ACC112 (cell line): Measurements from ENCODE around the gene CRIM1.

Experiments used
- H2AFZ ChIP-seq: fragments of 200-600 bp; sonication (generic); one replicate; pipeline ENCODE4 v1.6.0; 2017; ENCODE audit warnings: antibody characterized with exemption, low read length; ENCODE audit not compliant: unreplicated experiment
- H3K27ac ChIP-seq: fragments of 200-600 bp; sonication (generic); 2 replicates; pipeline ENCODE4 v1.5.1; 2014; ENCODE audit warnings: low read depth, mild to moderate bottlenecking, antibody characterized with exemption, low read length, moderate library complexity
- H3K27me3 ChIP-seq: fragments of 200-600 bp; sonication (generic); 2 replicates; pipeline ENCODE4 v1.6.1; 2014; ENCODE audit warnings: mild to moderate bottlenecking, antibody characterized with exemption, low read length, moderate library complexity, mixed read lengths; ENCODE audit not compliant: insufficient read depth
- H3K36me3 ChIP-seq: fragments of 200-600 bp; sonication (generic); 2 replicates; pipeline ENCODE4 v1.6.1; 2016; ENCODE audit warnings: mild to moderate bottlenecking, antibody characterized with exemption, low read length, moderate library complexity, mixed read lengths; ENCODE audit not compliant: insufficient read depth
- H3K4me1 ChIP-seq: fragments of 200-600 bp; sonication (generic); one replicate; pipeline ENCODE4 v1.6.1; 2016; ENCODE audit warnings: low read length, mixed read lengths; ENCODE audit not compliant: insufficient read depth, unreplicated experiment, control insufficient read depth
- H3K4me3 ChIP-seq: fragments of 200-600 bp; sonication (generic); 2 replicates; pipeline ENCODE4 v1.5.1; 2014; ENCODE audit warnings: mild to moderate bottlenecking, low read depth, low read length
- H3K79me2 ChIP-seq: fragments of 200-600 bp; sonication (generic); one replicate; pipeline ENCODE4 v1.6.0; 2016; ENCODE audit warnings: low read length; ENCODE audit not compliant: control insufficient read depth, unreplicated experiment, insufficient read depth

CRIM1 gene

DNA sequence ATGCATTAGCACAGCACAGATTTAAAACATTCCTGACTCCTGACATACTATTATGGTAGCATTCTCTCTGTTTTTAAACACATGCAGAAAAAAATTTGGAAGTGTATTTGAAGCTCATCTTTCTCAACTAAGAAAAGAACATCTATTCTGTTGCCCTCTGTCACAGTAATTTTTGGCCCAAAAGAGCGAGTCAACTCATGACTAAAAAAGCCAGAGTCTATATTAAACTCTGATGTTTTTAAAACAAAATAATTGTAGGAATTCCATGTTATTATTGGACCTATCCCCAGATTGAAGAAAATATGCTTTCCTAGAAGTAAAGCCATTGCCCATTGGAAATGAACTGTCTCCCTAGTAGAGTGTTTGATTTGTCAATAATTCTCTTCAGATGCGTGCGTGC lies 96.7 kb downstream of the CRIM1 start:
- peaks cover 98% of the 10 kb centered on the region for H3K4me1 ChIP-seq
- no peak overlapping the region for H2AFZ ChIP-seq
- peaks cover 46% of the 10 kb centered on the region for H3K36me3 ChIP-seq
- H3K27ac ChIP-seq = peak overlapping the region; percentile 98
- H3K79me2 ChIP-seq = peaks cover 77% of the 10 kb centered on the region
- H3K27me3 ChIP-seq = no peaks in the 10 kb centered on the region
- no peak overlapping the region for H3K4me3 ChIP-seq

DNA sequence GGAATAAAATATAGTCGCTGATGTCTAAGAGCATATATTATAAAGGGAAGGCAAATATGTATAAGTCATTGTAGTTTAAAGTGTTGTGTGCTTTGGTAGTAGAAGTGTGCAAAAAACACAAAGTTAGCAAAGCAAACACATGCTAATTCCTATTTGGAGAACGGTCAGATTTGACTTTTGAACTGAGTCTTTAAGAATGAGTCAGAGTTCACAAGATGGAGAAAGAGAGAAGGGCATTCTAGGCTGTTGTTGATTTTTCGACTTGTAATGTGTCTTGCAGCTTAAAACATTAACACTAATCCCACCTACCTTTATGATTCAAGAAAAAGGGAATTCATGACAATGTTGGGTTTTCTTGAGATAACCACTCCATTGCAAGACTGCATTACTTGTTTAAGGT lies 98.1 kb downstream of the CRIM1 start:
- Histone ChIP-seq H3K36me3 (peaks cover 35% of the 10 kb centered on the region), H3K27me3 (no peaks in the 10 kb centered on the region), H3K4me3 (peak overlapping the region; percentile 14; the same call in 1 of the 2 replicates), H3K4me1 (peaks cover 87% of the 10 kb centered on the region), H3K27ac (peak overlapping the region; percentile 98), H3K79me2 (peaks cover 78% of the 10 kb centered on the region), H2AFZ (no peak overlapping the region)

DNA sequence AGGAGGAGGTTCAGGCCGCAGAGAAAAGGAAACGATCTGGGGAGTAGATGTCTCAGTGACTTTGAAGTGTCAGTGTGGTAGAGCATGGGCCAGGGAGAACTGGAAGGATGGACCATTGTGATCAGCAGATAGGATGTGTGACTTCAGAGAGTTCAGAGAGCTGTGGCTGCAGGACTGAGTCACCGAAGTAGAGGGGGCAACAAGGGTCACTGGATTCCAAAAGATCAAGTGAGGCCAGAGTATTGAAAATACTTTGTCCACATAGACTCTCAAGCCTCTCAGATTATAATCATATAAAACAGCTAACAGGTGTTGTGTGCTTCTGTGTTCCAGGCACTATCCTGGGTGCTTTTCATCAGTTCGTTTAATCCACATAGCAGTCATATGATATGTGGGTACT lies 99.4 kb downstream of the CRIM1 start:
- Histone ChIP-seq H3K36me3 (peaks cover 26% of the 10 kb centered on the region), H3K27ac (peak overlapping the region; percentile 98), H3K27me3 (no peaks in the 10 kb centered on the region), H3K4me1 (peaks cover 82% of the 10 kb centered on the region), H3K79me2 (peaks cover 72% of the 10 kb centered on the region), H2AFZ (no peak overlapping the region), H3K4me3 (no peak overlapping the region)

DNA sequence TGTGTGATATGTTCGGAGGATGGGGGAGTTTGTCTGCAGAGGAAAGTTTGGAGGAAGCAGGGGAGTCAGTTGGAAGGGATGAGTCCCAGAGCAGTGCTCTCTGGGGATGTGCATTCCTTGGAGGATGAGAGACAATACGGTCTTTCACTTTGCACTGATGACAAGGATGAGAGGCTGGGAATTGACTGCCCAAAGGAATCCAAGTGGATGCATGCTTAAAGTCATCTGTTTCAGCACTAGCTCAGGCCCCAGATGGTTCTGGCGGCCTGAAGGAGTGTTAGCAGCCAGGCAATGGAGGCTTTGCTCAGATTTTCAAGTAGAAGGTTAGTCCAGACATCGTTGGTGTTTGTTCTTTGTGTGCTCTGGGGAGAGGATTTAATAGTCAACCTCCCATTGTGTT lies 100.2 kb downstream of the CRIM1 start:
- H3K27ac ChIP-seq = peak overlapping the region; percentile 98
- peaks cover 82% of the 10 kb centered on the region for H3K4me1 ChIP-seq
- H3K79me2 ChIP-seq = peaks cover 67% of the 10 kb centered on the region
- 0 out of 2 replicates have a peak overlapping the region, but pooled peaks have one; percentile 10 for H3K4me3 ChIP-seq
- no peak overlapping the region for H2AFZ ChIP-seq
- H3K27me3 ChIP-seq = no peaks in the 10 kb centered on the region
- H3K36me3 ChIP-seq = peaks cover 20% of the 10 kb centered on the region

DNA sequence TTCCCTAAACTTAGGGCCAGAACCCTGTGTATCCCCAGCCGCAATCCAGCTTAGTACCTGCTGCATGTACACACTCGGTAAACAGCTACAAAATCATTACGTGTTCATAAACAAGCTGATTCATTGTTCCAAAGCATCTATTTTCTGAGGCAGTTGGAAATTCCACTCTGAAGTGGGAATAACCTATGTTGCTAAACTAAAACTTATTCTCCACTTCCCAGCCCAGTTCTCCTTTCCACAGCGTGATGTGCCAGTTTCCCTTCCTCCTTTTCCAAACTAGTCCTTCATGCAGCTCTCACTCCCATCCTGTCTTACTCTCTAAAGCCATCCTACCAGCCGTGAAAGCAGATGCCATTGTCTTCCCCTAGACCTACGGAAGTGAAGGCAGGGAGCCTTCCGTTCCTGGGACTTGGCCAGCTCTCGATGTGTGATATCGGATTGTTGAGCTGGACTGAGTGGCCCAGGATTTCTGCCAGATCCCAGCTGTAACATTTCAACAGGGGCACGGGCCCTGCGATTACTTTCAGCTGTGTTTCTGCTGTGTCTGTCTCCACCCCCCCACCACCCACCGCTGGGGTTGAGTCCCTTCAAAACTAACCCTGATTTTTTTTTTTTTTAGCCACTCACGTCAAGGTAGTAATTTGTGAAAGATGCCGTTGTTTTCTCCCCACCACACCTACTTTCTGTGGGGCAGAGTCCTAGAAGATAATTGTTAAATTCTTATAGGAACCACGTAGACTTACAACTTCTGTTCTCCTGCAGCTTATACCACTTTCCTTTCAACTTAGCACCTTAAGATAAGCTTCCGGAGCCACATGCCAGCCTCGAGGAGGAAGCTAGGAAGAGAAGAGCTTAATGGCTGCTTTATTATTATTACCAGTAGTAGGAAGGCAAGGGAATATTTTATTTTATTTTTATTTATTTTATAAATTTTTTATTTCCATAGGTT lies 100.9 kb downstream of the CRIM1 start:
- peaks cover 80% of the 10 kb centered on the region for H3K4me1 ChIP-seq
- H3K27ac ChIP-seq = peak overlapping the region; percentile 98
- H3K27me3 ChIP-seq = no peaks in the 10 kb centered on the region
- H3K36me3 ChIP-seq = peaks cover 17% of the 10 kb centered on the region
- peaks cover 62% of the 10 kb centered on the region for H3K79me2 ChIP-seq
- no peak overlapping the region for H2AFZ ChIP-seq
- H3K4me3 ChIP-seq = peak overlapping the region; percentile 16; the same call in 1 of the 2 replicates

DNA sequence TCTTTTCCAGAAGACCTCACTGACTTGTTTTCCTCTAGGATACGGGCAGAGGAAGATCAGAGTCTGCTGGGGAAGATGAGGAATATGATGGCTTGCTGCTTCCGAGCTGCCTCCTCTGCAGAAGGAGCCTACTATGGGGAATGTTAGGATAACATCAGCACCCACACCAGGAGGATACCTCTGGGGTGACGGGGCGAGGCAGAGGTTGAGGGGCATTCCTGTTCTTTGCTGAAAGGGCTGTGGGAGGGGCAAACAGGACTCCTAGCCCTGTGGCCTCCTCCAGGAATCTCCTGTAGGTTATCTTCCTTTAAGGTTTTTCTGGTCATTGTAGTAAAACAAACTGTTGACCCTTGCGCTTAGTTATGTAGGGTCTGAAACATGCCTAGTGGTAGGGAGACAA lies 102.5 kb downstream of the CRIM1 start:
- peaks cover 18% of the 10 kb centered on the region for H3K36me3 ChIP-seq

DNA sequence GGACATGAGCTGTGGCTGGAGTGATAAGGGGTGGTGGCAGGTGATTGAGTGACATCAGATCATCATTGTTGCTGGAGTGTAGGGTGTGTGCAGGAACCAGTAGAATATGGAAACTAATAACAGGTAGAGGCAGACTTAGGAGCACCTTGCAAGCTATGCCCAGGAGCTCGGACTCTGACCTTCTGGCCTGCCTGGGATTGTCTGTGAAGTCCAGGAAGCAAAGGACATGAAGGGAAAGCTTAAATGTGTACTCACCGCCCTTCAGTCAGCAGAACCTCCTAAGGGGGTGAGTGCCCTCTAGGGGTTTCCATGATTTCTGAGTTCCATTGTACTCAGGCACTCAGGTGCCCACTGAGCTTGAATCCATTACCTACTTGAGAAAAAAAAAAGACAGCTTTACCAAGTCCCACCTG lies 104.2 kb downstream of the CRIM1 start:
- Histone ChIP-seq H3K4me3 (no peak overlapping the region), H3K79me2 (peaks cover 62% of the 10 kb centered on the region), H3K36me3 (peaks cover 23% of the 10 kb centered on the region), H2AFZ (no peak overlapping the region), H3K27me3 (no peaks in the 10 kb centered on the region), H3K27ac (peak overlapping the region; percentile 98), H3K4me1 (peaks cover 73% of the 10 kb centered on the region)

More for the DNA sequence above, 102.5 kb downstream of the CRIM1 start:
- peak overlapping the region; percentile 98 for H3K27ac ChIP-seq
- no peak overlapping the region for H3K4me3 ChIP-seq
- peaks cover 80% of the 10 kb centered on the region for H3K4me1 ChIP-seq
- peaks cover 66% of the 10 kb centered on the region for H3K79me2 ChIP-seq
- H3K27me3 ChIP-seq = no peaks in the 10 kb centered on the region
- no peak overlapping the region for H2AFZ ChIP-seq

DNA sequence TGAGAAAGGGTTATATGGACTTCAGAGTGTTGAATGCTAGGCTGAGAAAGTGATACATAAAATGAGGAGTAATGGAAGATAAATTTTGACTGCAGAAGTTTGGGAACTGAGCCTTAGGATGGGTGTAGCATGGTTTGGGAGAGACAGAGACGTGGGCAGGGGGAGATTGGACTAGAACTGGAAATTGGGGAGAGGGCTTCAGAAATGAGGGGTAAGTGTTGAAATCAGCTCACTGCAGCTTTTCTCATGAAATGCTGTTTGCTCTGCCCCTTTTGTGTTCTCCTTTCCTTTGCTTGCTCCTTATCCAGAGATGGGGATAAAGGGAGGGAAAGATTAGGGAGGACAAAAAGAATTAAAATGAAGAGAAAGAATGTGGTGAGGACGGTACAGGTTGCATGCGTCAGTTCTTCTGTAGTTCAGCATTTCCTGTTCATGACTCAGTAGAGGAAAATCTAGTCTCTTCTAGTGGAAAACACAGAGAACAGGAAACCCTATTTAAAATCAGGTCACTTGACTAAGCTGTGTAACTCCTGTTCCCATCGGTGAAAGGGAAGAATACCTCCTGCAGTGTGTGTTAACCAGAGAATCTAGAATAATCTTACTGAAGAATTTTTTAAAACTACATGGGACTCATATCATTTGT lies 105.6 kb downstream of the CRIM1 start:
- H3K4me1 ChIP-seq = peaks cover 60% of the 10 kb centered on the region
- peaks cover 32% of the 10 kb centered on the region for H3K36me3 ChIP-seq
- peak overlapping the region; percentile 98 for H3K27ac ChIP-seq

DNA sequence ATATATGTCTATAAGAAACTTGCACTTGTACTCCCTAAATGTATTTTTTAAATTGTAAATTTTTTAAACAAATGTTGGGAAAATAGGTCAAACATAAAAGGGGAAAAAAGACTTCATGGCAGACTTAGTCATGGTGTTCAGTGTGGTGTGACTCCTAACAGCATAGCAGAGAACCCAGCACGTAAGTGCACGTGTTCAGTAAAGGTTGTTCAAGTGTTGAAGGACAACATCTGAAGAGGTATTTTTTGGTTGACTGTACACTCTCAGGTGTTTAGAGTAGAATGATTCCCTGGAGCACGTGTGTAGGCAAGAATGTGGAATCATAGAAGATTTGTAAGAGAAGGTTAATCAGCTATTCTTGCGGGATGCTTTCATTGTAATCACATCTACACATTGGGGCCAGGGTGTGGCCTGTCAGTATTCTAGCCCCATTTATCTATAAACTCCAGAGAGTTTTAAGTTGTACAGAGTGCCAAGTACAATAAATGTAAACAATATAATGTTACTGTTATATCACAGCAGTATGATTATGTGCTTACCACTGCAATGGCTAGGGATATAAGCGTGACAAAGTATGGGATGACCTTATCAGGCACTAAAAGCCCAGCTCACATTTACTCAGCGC lies 106.8 kb downstream of the CRIM1 start:
- Histone ChIP-seq H3K27me3 (no peaks in the 10 kb centered on the region), H3K4me3 (no peak overlapping the region), H3K27ac (peak overlapping the region; percentile 98), H3K36me3 (peaks cover 45% of the 10 kb centered on the region), H3K79me2 (peaks cover 50% of the 10 kb centered on the region), H3K4me1 (peaks cover 61% of the 10 kb centered on the region), H2AFZ (no peak overlapping the region)

More for the DNA sequence above, 105.6 kb downstream of the CRIM1 start:
- Histone ChIP-seq H3K27me3 (no peaks in the 10 kb centered on the region), H3K4me3 (peak overlapping the region; percentile 15; the same call in 1 of the 2 replicates), H3K79me2 (peaks cover 54% of the 10 kb centered on the region), H2AFZ (no peak overlapping the region)

DNA sequence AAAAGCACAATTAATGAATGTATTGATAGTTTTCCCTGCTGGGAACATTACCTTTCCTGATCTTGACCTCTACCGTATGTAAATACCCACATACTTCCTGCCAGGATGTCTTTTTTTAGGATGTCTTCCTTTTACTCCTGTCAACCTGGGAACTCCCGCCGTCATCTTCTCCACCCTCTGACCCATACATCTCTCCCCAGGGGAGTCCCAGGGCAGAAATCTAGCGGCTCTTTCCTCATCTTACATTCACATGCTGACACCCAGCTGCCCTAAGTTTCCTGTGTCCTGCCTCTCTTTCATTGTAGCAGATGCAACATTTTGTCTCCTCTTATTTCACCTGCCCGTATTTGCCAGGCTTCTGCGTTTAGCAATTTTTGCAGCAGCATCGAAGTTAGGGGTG lies 107.8 kb downstream of the CRIM1 start:
- Histone ChIP-seq H2AFZ (no peak overlapping the region), H3K4me3 (no peak overlapping the region), H3K27ac (peak overlapping the region; percentile 98), H3K36me3 (peaks cover 54% of the 10 kb centered on the region), H3K27me3 (no peaks in the 10 kb centered on the region), H3K4me1 (peaks cover 69% of the 10 kb centered on the region), H3K79me2 (peaks cover 42% of the 10 kb centered on the region)
